NCI-H69 (cell line): ENCODE data around the gene LONP2.
"Not testable (repeated sequence)": the region's sequence is repeated elsewhere in the genome, so short reads cannot be mapped to it uniquely, and the experiment has no call there.

ENCODE experiments used
- DNase-seq: peaks from one replicate; lab custom pipeline; 2025; lab: John Stamatoyannopoulos, UW

Gene LONP2

DNA sequence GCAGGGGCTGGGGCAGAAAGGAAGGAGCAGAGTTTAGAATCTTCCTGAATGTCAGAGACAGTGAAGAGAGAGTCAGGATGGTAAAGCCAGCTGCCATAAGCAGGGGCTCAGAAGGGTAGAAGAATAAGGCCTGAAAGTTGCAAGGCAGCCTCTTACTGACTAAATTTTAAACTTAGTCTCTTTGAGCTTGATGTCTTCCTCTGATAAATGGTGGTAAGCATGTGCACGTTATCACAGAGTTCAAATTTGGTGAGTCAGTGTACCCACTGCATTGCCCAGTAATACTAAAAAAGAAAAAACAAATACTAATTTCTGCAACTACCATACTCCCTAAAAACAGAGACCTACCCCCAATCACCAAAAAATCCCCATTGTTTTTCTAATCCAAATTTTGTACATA, 96.0 kb downstream of the LONP2 start:
- no peak for DNase-seq

- DNase-seq, result no peak
These were observed 98.5 kb downstream of the LONP2 start for GRCh38 chr16:48342591-48342990.

DNA sequence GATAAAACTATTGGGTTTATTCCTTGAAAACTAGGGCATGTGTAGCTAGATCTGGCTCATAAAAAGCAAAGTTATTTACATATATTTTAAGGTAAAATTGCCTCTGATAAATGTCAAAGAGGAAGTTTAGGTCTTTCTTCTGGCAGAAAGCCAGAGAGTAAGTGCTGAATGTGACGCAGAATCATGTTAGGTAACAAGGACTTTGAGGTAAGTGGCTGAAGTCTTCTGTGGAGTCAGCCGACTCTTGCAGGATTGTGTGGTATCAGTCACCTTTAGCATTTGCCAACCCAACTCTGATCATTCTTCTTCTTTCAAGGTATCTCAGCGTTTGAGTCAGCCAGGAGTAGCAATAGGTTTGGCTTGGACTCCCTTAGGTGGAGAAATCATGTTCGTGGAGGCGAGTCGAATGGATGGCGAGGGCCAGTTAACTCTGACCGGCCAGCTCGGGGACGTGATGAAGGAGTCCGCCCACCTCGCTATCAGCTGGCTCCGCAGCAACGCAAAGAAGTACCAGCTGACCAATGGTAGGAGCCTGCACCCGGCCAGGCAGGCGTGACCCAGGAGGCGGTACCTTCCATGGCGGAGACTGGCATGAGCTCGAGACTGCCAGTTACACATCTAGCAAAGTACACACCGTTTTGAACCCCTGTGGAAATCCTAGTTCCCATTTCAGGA, 103.2 kb downstream of the LONP2 start:
- DNase-seq, result no peak

DNA sequence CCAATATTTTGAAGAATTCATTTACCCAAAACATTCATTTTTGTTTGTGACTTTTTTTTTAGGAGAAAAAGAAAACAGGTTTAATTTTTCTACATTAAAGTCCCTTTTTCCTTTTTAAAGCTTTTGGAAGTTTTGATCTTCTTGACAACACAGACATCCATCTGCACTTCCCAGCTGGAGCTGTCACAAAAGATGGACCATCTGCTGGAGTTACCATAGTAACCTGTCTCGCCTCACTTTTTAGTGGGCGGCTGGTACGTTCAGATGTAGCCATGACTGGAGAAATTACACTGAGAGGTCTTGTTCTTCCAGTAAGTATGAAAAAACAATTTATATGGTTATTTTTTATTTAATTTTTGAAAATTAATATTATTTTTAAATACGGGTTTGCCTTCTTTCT, 103.9 kb downstream of the LONP2 start:
- peak; percentile 52 for DNase-seq

GRCh38 chr16:48350736-48351135, 106.6 kb downstream of the LONP2 start:
- DNase-seq, result no peak

DNA sequence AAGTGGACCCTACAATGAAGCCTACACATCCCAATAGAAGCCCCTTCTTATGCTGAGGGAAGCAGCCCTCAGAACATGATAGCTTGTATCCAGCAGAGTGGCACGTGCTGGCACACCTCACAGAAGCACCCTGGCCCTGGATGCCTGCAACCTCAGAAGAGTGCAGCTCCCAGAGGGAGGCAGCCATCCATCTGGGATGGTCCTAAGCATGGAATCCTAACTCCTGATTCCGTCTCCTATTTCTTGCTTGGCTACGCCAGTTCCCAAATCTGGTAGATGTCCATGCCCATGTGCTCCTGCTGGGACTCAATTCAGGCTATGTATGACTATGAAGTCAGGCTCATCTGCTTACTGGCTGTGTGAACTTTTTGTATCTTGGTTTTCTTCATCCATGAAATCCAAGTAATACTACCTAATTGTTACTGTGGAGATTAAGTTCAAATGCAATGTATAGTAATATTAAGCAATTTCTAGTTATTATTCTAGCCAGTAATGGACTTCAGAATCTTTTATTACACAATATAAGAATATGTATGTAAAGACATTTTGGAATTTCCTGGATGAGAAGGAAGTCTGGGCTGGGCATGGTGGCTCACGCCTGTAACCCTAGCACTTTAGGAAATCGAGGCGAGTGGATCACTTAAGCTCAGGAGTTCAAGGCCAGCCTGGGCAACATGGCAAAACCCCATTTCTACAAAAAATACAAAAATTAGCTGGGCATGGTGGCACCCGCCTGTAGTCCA, 108.7 kb downstream of the LONP2 start:
- DNase-seq, result no peak

DNA sequence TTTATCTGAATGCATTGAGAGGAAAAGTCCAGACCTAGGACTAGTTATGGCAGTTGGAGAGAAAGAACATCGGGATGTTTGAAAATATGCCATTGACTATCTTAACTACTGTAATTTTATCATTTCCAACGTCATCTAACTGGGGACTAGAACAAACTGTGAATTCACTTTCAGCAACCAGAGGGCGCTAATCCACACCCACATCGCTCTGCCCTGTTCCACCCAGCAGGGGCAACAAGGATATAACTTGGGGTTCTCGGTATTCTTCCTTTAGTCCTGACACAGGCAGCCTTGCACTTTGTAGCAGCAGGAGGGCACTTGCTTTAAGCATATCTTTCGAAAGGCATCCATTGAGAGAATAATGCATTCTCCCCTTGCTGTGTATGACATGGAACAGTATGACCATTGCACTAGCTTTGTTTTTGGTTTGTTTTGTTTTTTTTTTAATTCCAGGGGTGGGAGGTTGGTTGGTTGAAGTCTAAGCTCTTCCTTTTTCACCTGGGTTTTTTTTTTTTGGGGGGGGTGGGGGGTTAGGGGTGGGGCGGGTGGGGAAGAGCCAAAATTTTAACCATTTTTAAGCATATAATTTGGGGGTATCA, 109.6 kb downstream of the LONP2 start:
- DNase-seq, result peak; percentile 62

- DNase-seq, result not testable (repeated sequence)
These were observed 110.3 kb downstream of the LONP2 start for GRCh38 chr16:48354385-48354784.

- DNase-seq, result no peak
These were observed 111.1 kb downstream of the LONP2 start for GRCh38 chr16:48354877-48355855.

DNA sequence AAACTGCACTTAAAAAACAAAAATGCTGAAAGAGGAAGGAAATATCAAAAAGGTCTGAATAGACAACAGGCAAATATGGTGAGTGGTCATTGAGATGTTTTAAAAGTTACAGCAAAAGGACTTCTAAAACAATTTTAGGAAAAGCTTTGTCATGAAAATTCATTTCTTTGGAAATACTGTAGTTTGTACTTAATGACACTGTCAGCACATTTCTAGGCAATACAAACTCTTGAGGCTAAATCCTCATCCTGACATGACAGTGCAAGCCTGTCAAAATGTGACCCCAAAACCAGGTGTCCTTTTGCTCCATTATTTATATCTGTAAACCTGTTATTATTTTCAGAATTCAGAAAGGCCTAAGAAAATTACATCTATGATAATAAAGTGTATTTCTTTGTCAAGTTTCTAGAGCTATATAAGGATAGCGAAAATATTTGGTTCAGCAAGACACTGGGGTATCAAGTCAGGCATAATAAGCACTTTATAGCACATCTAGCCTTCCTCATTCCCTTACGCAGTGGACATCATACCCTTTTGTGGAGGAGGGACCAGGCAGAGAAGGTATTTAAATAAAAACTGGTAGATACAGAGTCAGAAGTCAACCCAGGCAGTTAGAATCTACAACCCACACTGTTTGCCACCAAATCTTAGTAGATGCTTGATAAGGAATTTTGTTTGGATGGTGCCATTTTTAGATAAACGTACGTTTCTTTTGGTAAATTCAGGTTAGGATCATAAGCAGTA, 112.7 kb downstream of the LONP2 start:
- DNase-seq, result no peak

DNA sequence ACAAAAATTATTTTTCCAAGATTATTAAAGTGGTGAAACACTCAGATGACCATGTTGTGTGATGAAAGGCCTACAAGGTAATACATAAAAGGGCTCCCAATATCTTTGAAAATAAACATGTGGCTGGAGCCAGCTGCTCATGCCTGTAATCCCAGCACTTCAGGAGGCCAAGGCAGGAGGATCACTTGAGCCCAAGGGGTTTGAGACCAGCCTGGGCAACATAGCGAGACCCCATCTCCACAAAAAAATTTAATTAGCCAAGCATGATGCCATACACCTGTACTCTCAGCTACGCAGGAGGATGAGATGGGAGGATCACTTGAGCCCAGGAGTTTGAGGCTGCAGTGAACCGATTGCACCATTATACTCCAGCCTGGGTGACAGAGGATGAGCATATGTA, 114.3 kb downstream of the LONP2 start:
- no peak for DNase-seq

- no peak for DNase-seq
These were observed 115.9 kb downstream of the LONP2 start for GRCh38 chr16:48359983-48360382.

DNA sequence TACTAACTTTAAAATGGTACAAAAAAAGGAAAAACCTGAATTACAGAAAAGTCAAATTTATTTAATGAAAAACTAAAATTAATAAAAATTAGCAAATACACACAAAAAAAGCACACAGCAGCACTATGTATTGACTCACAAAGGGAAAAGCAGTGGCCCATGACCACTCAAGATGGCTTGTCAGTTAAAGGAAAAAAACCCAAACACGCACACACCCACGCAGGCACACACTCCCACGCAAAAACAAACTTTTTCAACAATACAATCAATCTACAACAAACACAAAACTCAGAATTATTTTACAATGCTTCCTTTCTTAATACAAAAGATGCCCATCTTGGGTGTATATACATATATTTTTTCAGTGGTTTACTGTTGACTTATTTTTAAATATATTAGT, 116.9 kb downstream of the LONP2 start:
- DNase-seq, result no peak

DNA sequence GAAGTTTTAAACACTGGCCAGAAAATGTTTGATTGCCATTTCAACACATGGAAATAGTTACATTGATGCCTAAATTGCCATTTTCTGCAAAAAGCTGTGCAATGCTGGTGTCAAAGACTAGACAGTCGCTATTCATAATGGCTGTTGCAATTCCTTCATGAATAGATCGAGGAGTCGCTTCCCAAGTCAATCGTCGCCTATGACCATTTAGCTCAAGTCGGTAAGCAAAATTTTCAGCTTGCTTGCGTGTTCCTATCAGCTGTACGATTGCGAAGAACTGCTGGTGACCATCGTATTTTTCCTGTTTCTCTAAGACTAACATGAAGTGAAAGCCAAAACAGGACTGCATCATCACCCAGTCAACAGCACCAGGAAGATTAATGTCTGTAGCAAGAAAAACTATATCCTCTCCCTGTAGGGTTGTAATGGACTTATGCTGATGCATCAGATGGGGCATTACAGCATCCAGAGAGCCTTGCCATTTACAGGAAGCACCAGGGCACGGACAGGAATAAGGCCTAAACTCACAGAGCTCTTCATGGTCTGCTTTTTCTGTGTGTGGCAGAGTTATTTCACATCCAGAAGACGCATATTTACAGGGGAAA, 117.5 kb downstream of the LONP2 start:
- DNase-seq, result no peak

GRCh38 chr16:48365025-48365600, 121.0 kb downstream of the LONP2 start:
- DNase-seq, result no peak

- peak; percentile 89 for DNase-seq
These were observed 121.6 kb downstream of the LONP2 start for GRCh38 chr16:48365601-48366164.

DNA sequence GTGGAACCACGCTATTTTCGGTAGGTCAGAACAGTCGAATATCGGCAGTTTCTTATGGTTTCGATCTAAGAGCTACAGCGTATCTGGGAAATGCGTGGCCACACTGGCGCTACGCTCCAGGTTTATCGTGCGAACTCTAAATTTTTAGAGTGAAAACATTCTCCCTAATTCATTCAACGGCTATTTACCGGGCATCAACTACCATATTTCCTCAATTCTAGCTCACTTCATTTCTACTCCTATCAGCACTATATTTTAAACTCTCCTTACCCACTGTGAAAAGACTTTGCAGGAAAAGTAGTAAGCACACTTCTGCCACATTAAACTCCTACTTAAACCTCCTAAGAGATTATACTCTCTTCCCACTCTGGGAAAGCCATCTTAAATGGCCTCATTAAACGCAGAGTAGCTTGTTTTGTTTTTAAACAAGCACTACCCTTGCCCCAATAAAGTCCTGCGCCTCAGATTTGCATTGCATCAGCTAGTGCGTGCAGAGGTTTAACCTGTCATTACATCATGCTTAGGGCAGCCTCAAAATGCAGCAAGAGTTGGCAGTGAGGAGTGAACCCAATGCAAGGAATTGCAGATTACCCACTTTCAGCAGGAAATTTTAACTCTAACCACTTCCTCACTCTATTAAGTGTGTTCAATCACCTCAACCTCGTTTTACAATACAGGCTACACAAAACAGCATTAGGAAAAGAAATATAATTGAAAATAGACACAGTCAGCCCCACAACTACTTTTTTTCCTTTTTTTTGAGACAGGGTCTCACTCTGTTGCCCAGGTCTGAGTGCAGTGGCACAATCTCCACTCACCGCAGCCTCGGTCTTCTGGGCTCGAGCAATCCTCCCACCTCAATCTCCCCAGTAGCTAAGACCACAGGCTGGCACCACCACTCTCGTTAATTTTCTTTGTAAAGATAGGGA, 122.3 kb downstream of the LONP2 start:
- DNase-seq, result peak; percentile 66

DNA sequence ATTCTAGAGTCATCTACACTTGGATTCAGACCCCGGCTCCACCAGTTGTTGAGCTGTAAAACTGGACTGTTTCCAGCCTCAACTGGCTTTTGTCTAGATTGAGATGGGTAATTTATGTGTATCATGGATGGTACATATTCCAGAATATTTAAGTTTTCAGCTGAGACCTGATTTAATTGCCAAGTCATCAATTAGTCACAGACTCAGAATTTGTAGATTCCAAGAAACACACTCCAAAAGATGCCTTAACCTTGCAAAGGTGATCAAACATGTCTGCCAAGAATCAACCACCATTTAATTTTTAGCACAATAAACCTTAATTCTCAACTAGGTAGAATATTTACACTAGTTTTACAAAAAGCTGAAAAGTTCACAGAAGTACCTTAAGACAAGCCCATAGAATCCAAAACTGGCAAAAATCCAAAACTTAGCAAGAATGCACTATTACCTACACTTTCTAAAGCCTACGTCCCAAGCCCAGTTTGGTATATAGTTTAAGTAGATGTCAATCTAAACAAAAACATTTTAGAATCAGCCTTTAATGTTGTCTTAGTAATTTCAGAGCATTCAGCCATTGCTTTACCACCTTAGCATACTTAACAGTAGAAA, 123.4 kb downstream of the LONP2 start:
- no peak for DNase-seq

DNA sequence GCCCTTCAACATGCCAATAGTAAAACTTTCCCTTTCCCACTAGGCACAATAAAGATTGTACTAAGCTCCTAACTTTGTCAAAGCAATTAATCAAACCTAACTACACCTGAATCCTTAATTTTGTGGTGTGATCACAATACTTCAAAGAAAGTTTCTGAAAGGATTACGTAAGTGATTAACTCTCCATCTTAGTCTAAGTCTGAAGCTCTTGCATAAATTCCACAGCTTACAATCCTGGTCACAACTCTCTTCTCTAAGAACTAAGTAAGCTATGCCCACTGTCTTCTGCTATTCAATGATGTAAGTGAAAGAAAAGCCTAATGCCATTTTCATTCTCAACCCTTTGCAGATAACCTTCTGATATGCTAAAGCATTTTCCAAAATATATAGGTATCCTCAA, 125.7 kb downstream of the LONP2 start:
- no peak for DNase-seq
